ENCODE measurements around the gene KCTD2. TPM values are rescaled to one million over a fixed set of nuclear protein-coding genes. Genes with fewer than 3 reads are reported as not detected.

The KCTD2 gene
- total RNA-seq, 3 donors from 2014 or later (not counting 1 experiment from before 2014, with no cell fraction given) = 17.4 to 27.0 (median 24.7) TPM

DNA sequence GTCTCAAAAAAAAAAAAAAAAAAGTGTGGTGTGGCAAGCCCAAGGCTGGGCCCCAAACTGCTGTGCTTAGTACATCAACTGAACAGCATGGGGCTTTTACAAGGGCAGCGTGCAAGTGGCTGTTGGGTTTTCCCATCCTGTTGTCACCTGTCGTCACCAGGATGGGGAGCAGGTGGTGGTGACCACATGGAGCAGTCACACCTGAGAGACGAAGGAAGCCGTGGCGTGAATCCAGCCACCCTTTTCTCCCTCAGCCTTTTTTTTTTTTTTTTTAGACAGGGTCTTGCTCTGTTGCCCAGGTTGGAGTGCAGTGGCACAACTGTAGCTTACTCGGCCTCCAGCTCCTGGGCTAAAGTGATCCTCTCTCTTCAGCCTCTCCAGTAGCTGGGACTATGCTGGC lies 38.7 kb upstream of the KCTD2 start:
- Mint-ChIP-seq H3K4me3 (no peak overlapping the region), H3K4me1 (peaks cover 9 to 10% of the 10 kb centered on the region in 2 donors), H3K36me3 (no peaks in the 10 kb centered on the region), H3K9me3 (no peaks in the 10 kb centered on the region), H3K27ac (no peak overlapping the region), H3K27me3 (ENCODE audit: low read depth in 2 of 2) (no peaks in the 10 kb centered on the region)
- H3K27ac ChIP-seq (ENCODE audit: low read length) = no peak overlapping the region
- DNase-seq (no peak), ATAC-seq (no peak)
- WGBS (ENCODE audit: insufficient coverage) = 61% methylated on average over 6 of the region's 6 CpGs
- H3K4me3 ChIP-seq (ENCODE audit: low read length) = no peak overlapping the region
- H3K27me3 ChIP-seq (ENCODE audit: control insufficient read depth, insufficient read depth, low read length) = no peaks in the 10 kb centered on the region
- TF ChIP-seq, protein P1, sequence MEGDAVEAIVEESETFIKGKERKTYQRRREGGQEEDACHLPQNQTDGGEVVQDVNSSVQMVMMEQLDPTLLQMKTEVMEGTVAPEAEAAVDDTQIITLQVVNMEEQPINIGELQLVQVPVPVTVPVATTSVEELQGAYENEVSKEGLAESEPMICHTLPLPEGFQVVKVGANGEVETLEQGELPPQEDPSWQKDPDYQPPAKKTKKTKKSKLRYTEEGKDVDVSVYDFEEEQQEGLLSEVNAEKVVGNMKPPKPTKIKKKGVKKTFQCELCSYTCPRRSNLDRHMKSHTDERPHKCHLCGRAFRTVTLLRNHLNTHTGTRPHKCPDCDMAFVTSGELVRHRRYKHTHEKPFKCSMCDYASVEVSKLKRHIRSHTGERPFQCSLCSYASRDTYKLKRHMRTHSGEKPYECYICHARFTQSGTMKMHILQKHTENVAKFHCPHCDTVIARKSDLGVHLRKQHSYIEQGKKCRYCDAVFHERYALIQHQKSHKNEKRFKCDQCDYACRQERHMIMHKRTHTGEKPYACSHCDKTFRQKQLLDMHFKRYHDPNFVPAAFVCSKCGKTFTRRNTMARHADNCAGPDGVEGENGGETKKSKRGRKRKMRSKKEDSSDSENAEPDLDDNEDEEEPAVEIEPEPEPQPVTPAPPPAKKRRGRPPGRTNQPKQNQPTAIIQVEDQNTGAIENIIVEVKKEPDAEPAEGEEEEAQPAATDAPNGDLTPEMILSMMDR (IDR thresholded peaks at IDR 0.05) = no peak
- peaks cover 12% of the 10 kb centered on the region for H3K4me1 ChIP-seq (ENCODE audit: control insufficient read depth, insufficient read depth, low read length)
- no peaks in the 10 kb centered on the region for H3K9me3 ChIP-seq (ENCODE audit: control insufficient read depth, insufficient read depth, low read length)
- intact Hi-C loops (cut with micrococcal nuclease) = no loop called here
- H3K36me3 ChIP-seq (ENCODE audit: control insufficient read depth, insufficient read depth, low read length) = no peaks in the 10 kb centered on the region

DNA sequence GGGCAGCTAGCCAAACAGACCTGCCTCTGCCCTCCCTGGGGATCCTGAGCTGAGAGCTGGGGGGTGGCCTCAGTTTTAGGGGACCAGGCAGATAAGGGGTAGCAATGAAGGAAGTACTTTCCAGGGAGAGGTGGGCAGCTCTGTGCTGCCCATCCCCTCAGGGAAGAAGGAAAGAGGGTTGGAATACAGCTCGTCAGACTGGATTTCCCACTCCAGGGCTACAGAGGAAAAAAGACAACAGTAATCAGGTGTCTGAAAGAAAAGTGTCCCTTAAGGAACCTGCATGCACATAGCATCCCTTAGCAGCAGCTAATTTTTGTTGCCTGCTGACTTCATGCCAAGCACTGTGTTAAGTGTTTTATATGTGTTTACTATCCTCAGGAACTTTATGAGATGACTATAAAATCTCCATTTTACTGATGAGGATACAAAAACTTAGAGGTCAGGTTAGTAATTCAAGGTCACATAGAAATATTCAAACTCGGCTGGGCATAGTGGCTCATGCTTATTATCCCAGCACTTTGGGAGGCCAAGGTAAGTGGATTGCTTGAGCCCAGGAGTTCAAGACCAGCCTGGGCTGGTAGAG lies 37.8 kb upstream of the KCTD2 start:
- no peak overlapping the region for H3K4me3 ChIP-seq (ENCODE audit: low read length)
- no peaks in the 10 kb centered on the region for H3K9me3 ChIP-seq (ENCODE audit: control insufficient read depth, insufficient read depth, low read length)
- H3K27me3 ChIP-seq (ENCODE audit: control insufficient read depth, insufficient read depth, low read length) = no peaks in the 10 kb centered on the region
- no peak for DNase-seq
- no peak overlapping the region for H3K4me3 Mint-ChIP-seq
- TF ChIP-seq, protein P1 (IDR thresholded peaks at IDR 0.05) = no peak
- no peak for ATAC-seq
- no peaks in the 10 kb centered on the region for H3K27me3 Mint-ChIP-seq (ENCODE audit: low read depth in 2 of 2)
- H3K36me3 Mint-ChIP-seq = no peaks in the 10 kb centered on the region
- WGBS (ENCODE audit: insufficient coverage) = 75% methylated on average over 2 of the region's 2 CpGs
- H3K4me1 Mint-ChIP-seq = peaks cover 17% of the 10 kb centered on the region in 2 donors
- H3K36me3 ChIP-seq (ENCODE audit: control insufficient read depth, insufficient read depth, low read length) = no peaks in the 10 kb centered on the region
- H3K4me1 ChIP-seq (ENCODE audit: control insufficient read depth, insufficient read depth, low read length) = peaks cover 16% of the 10 kb centered on the region
- H3K9me3 Mint-ChIP-seq = no peaks in the 10 kb centered on the region
- H3K27ac Mint-ChIP-seq = no peak overlapping the region
- intact Hi-C loops (cut with micrococcal nuclease) = no loop called here
- H3K27ac ChIP-seq (ENCODE audit: low read length) = no peak overlapping the region

DNA sequence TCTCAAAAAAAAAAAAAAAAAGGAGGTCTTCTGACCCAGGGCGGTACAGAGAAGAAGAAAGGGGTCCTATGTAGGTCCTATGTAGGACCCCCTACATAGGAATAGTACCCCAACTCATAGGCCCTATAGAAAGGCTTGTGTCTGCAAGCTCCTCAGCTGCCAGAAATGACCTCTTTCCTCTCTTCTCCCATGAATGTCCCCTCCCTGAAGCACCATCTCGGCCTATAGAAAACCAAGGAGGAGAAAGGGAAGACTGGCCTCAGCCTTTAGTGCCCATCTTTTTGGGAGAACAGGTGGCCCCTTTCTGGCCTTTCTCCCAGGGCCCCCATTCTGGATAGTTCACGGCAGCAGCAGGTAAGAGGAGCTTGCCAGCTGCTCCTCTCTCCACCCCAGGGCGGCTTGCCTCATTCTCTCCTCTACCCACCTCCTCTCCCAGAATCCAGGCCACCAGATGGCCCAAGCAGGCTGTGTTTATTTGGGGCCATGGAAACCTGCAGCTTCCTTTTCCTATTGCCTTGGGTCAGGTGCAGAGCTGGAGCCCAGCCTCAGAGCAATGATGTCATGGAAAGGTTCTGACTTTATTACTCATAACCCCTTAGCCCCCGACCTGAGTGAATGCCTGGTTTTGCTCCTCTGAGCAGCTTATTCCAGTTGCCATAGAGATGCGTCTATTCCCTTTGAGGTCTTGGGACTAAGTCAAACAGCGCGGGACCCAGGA lies 36.2 kb upstream of the KCTD2 start:
- no peak overlapping the region for H3K27ac Mint-ChIP-seq
- DNase-seq = no peak
- Histone ChIP-seq H3K27ac (ENCODE audit: low read length) (no peak overlapping the region), H3K4me3 (ENCODE audit: low read length) (no peak overlapping the region), H3K4me1 (ENCODE audit: control insufficient read depth, insufficient read depth, low read length) (peaks cover 16% of the 10 kb centered on the region), H3K27me3 (ENCODE audit: control insufficient read depth, insufficient read depth, low read length) (no peaks in the 10 kb centered on the region), H3K9me3 (ENCODE audit: control insufficient read depth, insufficient read depth, low read length) (no peaks in the 10 kb centered on the region), H3K36me3 (ENCODE audit: control insufficient read depth, insufficient read depth, low read length) (no peaks in the 10 kb centered on the region)
- TF ChIP-seq, protein P1 (IDR thresholded peaks at IDR 0.05) = no peak
- no peaks in the 10 kb centered on the region for H3K27me3 Mint-ChIP-seq (ENCODE audit: low read depth in 2 of 2)
- H3K9me3 Mint-ChIP-seq = no peaks in the 10 kb centered on the region
- ATAC-seq = no peak
- intact Hi-C loops (cut with micrococcal nuclease) = no loop called here
- peak overlapping the region; percentile 59 for H3K4me3 Mint-ChIP-seq
- H3K4me1 Mint-ChIP-seq = peaks cover 17 to 28% of the 10 kb centered on the region in 2 donors
- no peaks in the 10 kb centered on the region for H3K36me3 Mint-ChIP-seq
- WGBS (ENCODE audit: insufficient coverage) = 86% methylated on average over 7 of the region's 8 CpGs
